ENCODE measurements around the gene ADGRG1.

Gene ADGRG1

GRCh38 chr16:57619606-57620334 is 8.7 kb upstream of the ADGRG1 start:
- no peak for DNase-seq (ENCODE audit: extremely low read depth in 1 of 2, low read depth in 1 of 2)

- no peak for DNase-seq (ENCODE audit: extremely low read depth in 1 of 2, low read depth in 1 of 2)
These were observed 7.8 kb upstream of the ADGRG1 start for GRCh38 chr16:57620335-57621231.

- no peak for DNase-seq (ENCODE audit: extremely low read depth in 1 of 2, low read depth in 1 of 2)
These were observed 6.7 kb upstream of the ADGRG1 start for GRCh38 chr16:57621521-57622271.

- DNase-seq (ENCODE audit: extremely low read depth in 1 of 2, low read depth in 1 of 2), result no peak
These were observed 5.8 kb upstream of the ADGRG1 start for GRCh38 chr16:57622361-57623250.

- no peak for DNase-seq (ENCODE audit: extremely low read depth in 1 of 2, low read depth in 1 of 2)
These were observed 5.0 kb upstream of the ADGRG1 start for GRCh38 chr16:57623251-57624043.

GRCh38 chr16:57624044-57624688 is 4.3 kb upstream of the ADGRG1 start:
- no peak for DNase-seq (ENCODE audit: extremely low read depth in 1 of 2, low read depth in 1 of 2)

GRCh38 chr16:57624806-57625500 is 3.5 kb upstream of the ADGRG1 start:
- DNase-seq (ENCODE audit: extremely low read depth in 1 of 2, low read depth in 1 of 2), result no peak

GRCh38 chr16:57626420-57627170 is 1.8 kb upstream of the ADGRG1 start:
- no peak for DNase-seq (ENCODE audit: extremely low read depth in 1 of 2, low read depth in 1 of 2)

- no peak for DNase-seq (ENCODE audit: extremely low read depth in 1 of 2, low read depth in 1 of 2)
These were observed 1.1 kb upstream of the ADGRG1 start for GRCh38 chr16:57627184-57627871.

GRCh38 chr16:57628783-57629293 is 408 bp downstream of the ADGRG1 start:
- no peak for DNase-seq (ENCODE audit: extremely low read depth in 1 of 2, low read depth in 1 of 2)

GRCh38 chr16:57629516-57630406 is 1.3 kb downstream of the ADGRG1 start:
- no peak for DNase-seq (ENCODE audit: extremely low read depth in 1 of 2, low read depth in 1 of 2)

- no peak for DNase-seq (ENCODE audit: extremely low read depth in 1 of 2, low read depth in 1 of 2)
These were observed 2.0 kb downstream of the ADGRG1 start for GRCh38 chr16:57630407-57630797.

- no peak for DNase-seq (ENCODE audit: extremely low read depth in 1 of 2, low read depth in 1 of 2)
These were observed 2.8 kb downstream of the ADGRG1 start for GRCh38 chr16:57630931-57631845.

- DNase-seq (ENCODE audit: extremely low read depth in 1 of 2, low read depth in 1 of 2), result no peak
These were observed 4.1 kb downstream of the ADGRG1 start for GRCh38 chr16:57632568-57632967.
